GM12878 (cell line): ENCODE measurements around the gene TTLL4. TPM values are rescaled to one million over a fixed set of nuclear protein-coding genes. Genes with fewer than 3 reads are reported as not detected.

ENCODE experiments used
- ATAC-seq: fragments of 200-7000 bp; cut with Tn5 transposase; 3 replicates; pipeline ENCODE4 v1.9.1; 2020; ENCODE audit warnings: mild to moderate bottlenecking, moderate library complexity
- BruUV-seq: library from RNA; stranded (reverse); fragments of 400-500 nt; replicated peaks from 2 replicates; lab custom pipeline; 2021; lab: Mats Ljungman, UMichigan
- CTCF ChIA-PET: fragments of 300-600 bp; sonication (Branson Sonifier 250); formaldehyde crosslinking; extraction: SDS; loops from one replicate; lab custom pipeline; 2021; ENCODE audit warnings: inconsistent platforms; lab: Yijun Ruan, JAX
- POLR2A ChIA-PET: fragments of 350-600 bp; formaldehyde crosslinking; extraction: SDS; loops from one replicate; lab custom pipeline; 2021; ENCODE audit warnings: inconsistent platforms; lab: Charles Lee
- RAD21 ChIA-PET: fragments of 300-600 bp; sonication (Branson Sonifier 250); formaldehyde crosslinking; loops from one replicate; lab custom pipeline; 2023; ENCODE audit warnings: antibody characterized with exemption; ENCODE audit not compliant: unreplicated experiment; lab: Charles Lee
- SMC1A ChIA-PET: fragments of 300-600 bp; sonication (Branson Sonifier 250); formaldehyde crosslinking; loops from one replicate; lab custom pipeline; 2023; ENCODE audit not compliant: unreplicated experiment, uncharacterized antibody; lab: Charles Lee
- DNase-seq: peaks from one replicate; pipeline ENCODE4 v3.0.0-alpha.2; 2011; ENCODE audit warnings: low read depth, low spot score
- FAIRE-seq: peaks from 3 replicates; lab custom pipeline; 2011; peaks lifted over from hg19 to GRCh38; lab: Jason Lieb, UNC
- H2AFZ ChIP-seq: 2 replicates; pipeline ENCODE4 v1.6.0; 2011; ENCODE audit warnings: low read depth, low read length, control low read depth; ENCODE audit not compliant: control insufficient read depth
- H3K27ac ChIP-seq: 2 replicates; pipeline ENCODE4 v1.5.1; 2011; ENCODE audit warnings: control low read depth; ENCODE audit not compliant: control insufficient read depth, insufficient read depth
- H3K27me3 ChIP-seq, 2 experiments: replicated peaks in 1 of 2; 2 replicates each; pipeline versions ENCODE4 v1.6.0 to v1.6.1; 2011; ENCODE audit warnings: low read length in 1 of 2; ENCODE audit not compliant: control insufficient read depth in 2 of 2, insufficient read depth in 2 of 2
- H3K36me3 ChIP-seq, 2 experiments: 2 replicates each; pipeline ENCODE4 v1.5.1; 2011; ENCODE audit warnings: low read length in 1 of 2; ENCODE audit not compliant: control insufficient read depth in 2 of 2, insufficient read depth in 2 of 2
- H3K4me1 ChIP-seq: 2 replicates; pipeline ENCODE4 v1.6.1; 2011; ENCODE audit warnings: mild to moderate bottlenecking, low read length, moderate library complexity, mixed read lengths; ENCODE audit not compliant: control insufficient read depth, insufficient read depth
- H3K4me2 ChIP-seq: 2 replicates; pipeline ENCODE4 v1.6.0; 2011; ENCODE audit warnings: control low read depth; ENCODE audit not compliant: control insufficient read depth, insufficient read depth
- H3K4me3 ChIP-seq: fragments of 200-600 bp; sonication (generic); 2 replicates; pipeline ENCODE4 v1.5.1; 2016
- H3K79me2 ChIP-seq: 2 replicates; pipeline ENCODE4 v1.6.0; 2011; ENCODE audit warnings: low read length; ENCODE audit not compliant: control insufficient read depth, insufficient read depth
- H3K9ac ChIP-seq: 2 replicates; pipeline ENCODE4 v1.8.0; 2011; ENCODE audit warnings: low read length, control low read depth, mixed read lengths; ENCODE audit not compliant: control insufficient read depth, insufficient read depth
- H3K9me3 ChIP-seq: replicated peaks from 3 replicates; pipeline ENCODE4 v1.5.1; 2011; ENCODE audit warnings: mild to moderate bottlenecking, low read length; ENCODE audit not compliant: control insufficient read depth, insufficient read depth
- H4K20me1 ChIP-seq: 2 replicates; pipeline ENCODE4 v1.6.0; 2011; ENCODE audit not compliant: control insufficient read depth, insufficient read depth
- BCLAF1 ChIP-seq: fragments of 450-650 bp; IDR thresholded peaks from 2 replicates; pipeline ENCODE4 v1.6.1; 2017; ENCODE audit warnings: antibody characterized with exemption, mild to moderate bottlenecking, moderate library complexity
- CHD4 ChIP-seq: fragments of 200-600 bp; sonication (generic); IDR thresholded peaks from 2 replicates; pipeline ENCODE4 v1.6.1; 2016; ENCODE audit warnings: mild to moderate bottlenecking
- NR2C1 ChIP-seq: fragments of 450-650 bp; IDR thresholded peaks from 2 replicates; pipeline ENCODE4 v1.6.1; 2017; ENCODE audit warnings: antibody characterized with exemption, mild to moderate bottlenecking, moderate library complexity
- PAX5 ChIP-seq: IDR thresholded peaks from 2 replicates; pipeline ENCODE4 v1.6.1; 2011; ENCODE audit warnings: low read depth, low read length, borderline replicate concordance
- SMAD1 ChIP-seq: fragments of 450-650 bp; IDR thresholded peaks from 2 replicates; pipeline ENCODE4 v1.6.1; 2018; ENCODE audit warnings: mild to moderate bottlenecking, low read depth; ENCODE audit not compliant: partially characterized antibody
- SPI1 ChIP-seq: IDR thresholded peaks from 2 replicates; pipeline ENCODE4 v1.6.1; 2011; ENCODE audit warnings: low read depth, mild to moderate bottlenecking, low read length, moderate library complexity, borderline replicate concordance; ENCODE audit not compliant: insufficient read depth
- SREBF1 ChIP-seq: IDR thresholded peaks from 2 replicates; pipeline ENCODE4 v1.6.1; 2012; ENCODE audit warnings: mild to moderate bottlenecking, low read length
- STAT1 ChIP-seq: fragments of 450-650 bp; conservative IDR thresholded peaks from 2 replicates; pipeline ENCODE4 v1.6.1; 2014; ENCODE audit warnings: antibody characterized with exemption, mild to moderate bottlenecking
- WGBS: methylation state at CpG from one replicate; pipeline ENCODE4 v1.1.6; 2016; ENCODE audit warnings: low lambda C conversion rate; ENCODE audit not compliant: insufficient replicate concordance, insufficient coverage; ENCODE audit errors: missing lambda C conversion rate; 5-methylcytosine and 5-hydroxymethylcytosine counted together
- in situ Hi-C: fragments of 300-500 bp; cut with MboI; formaldehyde crosslinking; loops from 9 replicates; pipeline ENCODE4 v1.14.3; 2018; ENCODE audit warnings: mixed read lengths
- intact Hi-C: fragments of 100-400 bp; cut with micrococcal nuclease; formaldehyde crosslinking; loops from one replicate; pipeline ENCODE4 v1.14.2; 2022; ENCODE audit not compliant: unreplicated experiment
- polyA plus RNA-seq, 11 experiments: library from polyadenylated mRNA; depleted of rRNA in 4 of 11; unstranded in 6 of 11; stranded (reverse) in 5 of 11; fragments of >200 nt; fragmentation: Nextera tagmentation in 4 of 11; fragmentation: Illumina TruSeq in 1 of 11; extraction: Ambion mirVana in 4 of 11; extraction: Trizol in 1 of 11; gene quantifications; 1 replicate in 1 of 11; 2 replicates in 10 of 11; pipeline versions ENCODE4 v1.2.1 to v1.2.3, GENCODE V29; 2011 to 2016; ENCODE audit warnings: inconsistent platforms in 2 of 11, missing spikeins in 2 of 11, low read depth in 1 of 11
- total RNA-seq, 4 experiments: library from RNA; depleted of rRNA in 3 of 4; stranded (reverse); fragments of >200 nt in 3 of 4; fragmentation: Illumina TruSeq in 1 of 4; extraction: Trizol in 1 of 4; gene quantifications; 2 replicates each; pipeline versions ENCODE4 v1.2.1 to v1.2.3, GENCODE V29; 2013 to 2021

TTLL4 gene
- total and polyA plus RNA-seq, 10 of the 15 experiments (the other 5 are each of a cell fraction or from before 2014, with no cell fraction given): 16.6 to 63.1 (median 32.9) TPM

- no peak for TF ChIP-seq SREBF1
- no peak for TF ChIP-seq SPI1
Observed at GRCh38 chr2:218679119-218679518, 31.5 kb upstream of the TTLL4 start (continued).

- H3K27me3 ChIP-seq: no peaks in the 10 kb centered on the region
- POLR2A ChIA-PET: no interaction called here
- no peak overlapping the region for H3K4me2 ChIP-seq
- no peak overlapping the region for H2AFZ ChIP-seq
- ATAC-seq: no peak
- H3K9ac ChIP-seq: no peak overlapping the region
- 48% methylated on average over 3 of the region's 3 CpGs for WGBS
- in situ Hi-C loops (no loop called here), intact Hi-C loops (no loop called here)
- no peak overlapping the region for H3K4me3 ChIP-seq
- H3K79me2 ChIP-seq: no peaks in the 10 kb centered on the region
- DNase-seq: no peak
- TF ChIP-seq NR2C1 (no peak), SMAD1 (no peak), PAX5 (no peak), CHD4 (no peak), BCLAF1 (no peak), STAT1 (no peak)
- FAIRE-seq: no peak
- H3K4me1 ChIP-seq: no peaks in the 10 kb centered on the region
- no peaks in the 10 kb centered on the region for H3K36me3 ChIP-seq
- no peaks in the 10 kb centered on the region for H4K20me1 ChIP-seq
- no TSS peak for BruUV-seq
- no peaks in the 10 kb centered on the region for H3K9me3 ChIP-seq
- SMC1A ChIA-PET: no interaction called here
- no peak overlapping the region for H3K27ac ChIP-seq
- CTCF ChIA-PET: no interaction called here
- RAD21 ChIA-PET: no interaction called here
Observed at GRCh38 chr2:218680061-218680460, 30.6 kb upstream of the TTLL4 start.
